H9 (cell line): ENCODE measurements around the gene MSI2. TPM values are rescaled to one million over a fixed set of nuclear protein-coding genes. Genes with fewer than 3 reads are reported as not detected.

Experiments used
- DNase-seq: peaks from one replicate; pipeline ENCODE4 v3.0.0-alpha.2; 2017
- H2AFZ ChIP-seq: one replicate; pipeline ENCODE4 v1.6.1; 2013; ENCODE audit warnings: mild to moderate bottlenecking, low read length, control low read depth, moderate library complexity
- H2AK5ac ChIP-seq: 2 replicates; pipeline ENCODE4 v1.6.1; 2013; ENCODE audit warnings: low read length, control low read depth, mixed read lengths; ENCODE audit not compliant: insufficient read length
- H2BK120ac ChIP-seq: one replicate; pipeline ENCODE4 v1.6.1; 2013; ENCODE audit warnings: low read depth, mild to moderate bottlenecking, low read length, control low read depth, inconsistent platforms; ENCODE audit not compliant: poor library complexity, severe bottlenecking
- H2BK12ac ChIP-seq: 2 replicates; pipeline ENCODE4 v1.6.1; 2013; ENCODE audit warnings: low read length, control low read depth, mixed read lengths, low read depth; ENCODE audit not compliant: insufficient read length
- H2BK15ac ChIP-seq: 2 replicates; pipeline ENCODE4 v1.6.1; 2013; ENCODE audit warnings: low read depth, low read length, control low read depth
- H2BK20ac ChIP-seq: one replicate; pipeline ENCODE4 v1.6.1; 2013; ENCODE audit warnings: low read depth, mild to moderate bottlenecking, low read length, control low read depth, inconsistent platforms; ENCODE audit not compliant: poor library complexity, severe bottlenecking
- H2BK5ac ChIP-seq: 2 replicates; pipeline ENCODE4 v1.6.1; 2013; ENCODE audit warnings: low read length, control low read depth, mixed read lengths; ENCODE audit not compliant: insufficient read length
- H3K14ac ChIP-seq: 2 replicates; pipeline ENCODE4 v1.6.1; 2013; ENCODE audit warnings: low read length, control low read depth; ENCODE audit not compliant: insufficient read depth
- H3K18ac ChIP-seq: 2 replicates; pipeline ENCODE4 v1.6.1; 2013; ENCODE audit warnings: low read depth, mild to moderate bottlenecking, mixed read lengths, low read length, control low read depth; ENCODE audit not compliant: insufficient read length
- H3K23ac ChIP-seq: 2 replicates; pipeline ENCODE4 v1.6.1; 2013; ENCODE audit warnings: low read length, control low read depth, mixed read lengths, low read depth; ENCODE audit not compliant: insufficient read length
- H3K23me2 ChIP-seq: 2 replicates; pipeline ENCODE4 v1.6.1; 2013; ENCODE audit warnings: low read depth, mild to moderate bottlenecking, mixed read lengths, low read length, control low read depth; ENCODE audit not compliant: insufficient read length, poor library complexity, severe bottlenecking
- H3K27ac ChIP-seq: 2 replicates; pipeline ENCODE4 v1.5.1; 2013; ENCODE audit warnings: low read length, control low read depth, mixed read lengths, low read depth; ENCODE audit not compliant: insufficient read length
- H3K27me3 ChIP-seq: 2 replicates; pipeline ENCODE4 v1.6.1; 2013; ENCODE audit warnings: low read length, control low read depth, inconsistent platforms; ENCODE audit not compliant: insufficient read depth
- H3K4ac ChIP-seq: 2 replicates; pipeline ENCODE4 v1.6.1; 2013; ENCODE audit warnings: low read depth, mild to moderate bottlenecking, control low read depth, inconsistent platforms, low read length, moderate library complexity
- H3K4me1 ChIP-seq: 2 replicates; pipeline ENCODE4 v1.6.1; 2013; ENCODE audit warnings: low read length, control low read depth, inconsistent platforms; ENCODE audit not compliant: insufficient read depth
- H3K4me2 ChIP-seq: 2 replicates; pipeline ENCODE4 v1.6.1; 2013; ENCODE audit warnings: low read length, control low read depth, mixed read lengths; ENCODE audit not compliant: insufficient read length, insufficient read depth
- H3K56ac ChIP-seq: 2 replicates; pipeline ENCODE4 v1.6.1; 2013; ENCODE audit warnings: low read depth, mild to moderate bottlenecking, mixed read lengths, low read length, control low read depth; ENCODE audit not compliant: insufficient read length
- H3K79me1 ChIP-seq: 2 replicates; pipeline ENCODE4 v1.6.1; 2013; ENCODE audit warnings: low read depth, mild to moderate bottlenecking, moderate library complexity, low read length, control low read depth, inconsistent platforms; ENCODE audit not compliant: insufficient read depth, poor library complexity, severe bottlenecking
- H3K79me2 ChIP-seq: 2 replicates; pipeline ENCODE4 v1.6.1; 2013; ENCODE audit warnings: low read length, control low read depth, inconsistent platforms; ENCODE audit not compliant: insufficient read depth
- H3K9ac ChIP-seq: 2 replicates; pipeline ENCODE4 v1.6.1; 2013; ENCODE audit warnings: low read length, control low read depth, mixed read lengths; ENCODE audit not compliant: insufficient read length; ENCODE audit errors: extremely low read depth
- H3K9me3 ChIP-seq: one replicate; pipeline ENCODE4 v1.6.1; 2013; ENCODE audit warnings: low read depth, low read length, inconsistent platforms; ENCODE audit not compliant: control insufficient read depth
- H3T11ph ChIP-seq: one replicate; pipeline ENCODE4 v1.6.1; 2013; ENCODE audit warnings: mild to moderate bottlenecking, low read length, control low read depth, inconsistent platforms
- H4K20me1 ChIP-seq: one replicate; pipeline ENCODE4 v1.6.1; 2013; ENCODE audit not compliant: control insufficient read depth, insufficient read length, insufficient read depth
- H4K5ac ChIP-seq: 2 replicates; pipeline ENCODE4 v1.6.1; 2013; ENCODE audit warnings: low read depth, mild to moderate bottlenecking, mixed read lengths, low read length, control low read depth; ENCODE audit not compliant: insufficient read length
- H4K8ac ChIP-seq: replicated peaks from 2 replicates; pipeline ENCODE4 v1.6.1; 2013; ENCODE audit warnings: low read length, control low read depth, mixed read lengths, low read depth; ENCODE audit not compliant: insufficient read length
- H4K91ac ChIP-seq: 2 replicates; pipeline ENCODE4 v1.6.1; 2013; ENCODE audit warnings: low read depth, mild to moderate bottlenecking, moderate library complexity, mixed read lengths, low read length, control low read depth; ENCODE audit not compliant: insufficient read length
- H3K27ac Mint-ChIP-seq, 3 experiments: 2 replicates in 2 of 3; 3 replicates in 1 of 3; pipeline ENCODE4 v1.8.0; 2020 to 2021; ENCODE audit warnings: mixed read lengths in 3 of 3, mild to moderate bottlenecking in 1 of 3, moderate library complexity in 1 of 3
- H3K27me3 Mint-ChIP-seq: 2 replicates; pipeline ENCODE4 v1.8.0; 2021; ENCODE audit warnings: low read depth, mild to moderate bottlenecking, moderate library complexity, mixed read lengths
- H3K36me3 Mint-ChIP-seq, 3 experiments: 2 replicates in 2 of 3; 3 replicates in 1 of 3; pipeline ENCODE4 v1.8.0; 2020 to 2021; ENCODE audit warnings: low read depth in 3 of 3, mixed read lengths in 3 of 3; ENCODE audit not compliant: insufficient read depth in 1 of 3
- H3K4me1 Mint-ChIP-seq, 2 experiments: 2 replicates each; pipeline ENCODE4 v1.8.0; 2020; ENCODE audit warnings: mixed read lengths in 2 of 2
- H3K4me3 Mint-ChIP-seq, 2 experiments: 2 replicates in 1 of 2; 3 replicates in 1 of 2; pipeline ENCODE4 v1.8.0; 2020 to 2021; ENCODE audit warnings: mild to moderate bottlenecking in 2 of 2, mixed read lengths in 2 of 2, moderate library complexity in 1 of 2
- H3K9me3 Mint-ChIP-seq, 2 experiments: 2 replicates in 1 of 2; 3 replicates in 1 of 2; pipeline ENCODE4 v1.8.0; 2020; ENCODE audit warnings: mild to moderate bottlenecking in 2 of 2, mixed read lengths in 2 of 2, moderate library complexity in 1 of 2
- WGBS: extraction: QIAGEN DNeasy Blood & Tissue Kit; methylation state at CpG from one replicate; pipeline ENCODE4 v1.1.7; 2013; ENCODE audit warnings: missing lambda C conversion rate, low lambda C conversion rate, mixed read lengths; ENCODE audit not compliant: insufficient read length; ENCODE audit errors: extremely low coverage; 5-methylcytosine and 5-hydroxymethylcytosine counted together
- total RNA-seq: library from RNA; stranded (reverse); gene quantifications from 2 replicates; pipeline ENCODE4 v1.2.1, GENCODE V29; 2021
- TF ChIP-seq, protein P1 (sequence below): fragments of 200-600 bp; sonication (generic); conservative IDR thresholded peaks from 3 replicates; pipeline ENCODE4 v1.8.0; 2021; ENCODE audit warnings: antibody characterized with exemption, mild to moderate bottlenecking

MSI2 gene
- total RNA-seq, 1 experiment from 2014 or later: 98.5 TPM

DNA sequence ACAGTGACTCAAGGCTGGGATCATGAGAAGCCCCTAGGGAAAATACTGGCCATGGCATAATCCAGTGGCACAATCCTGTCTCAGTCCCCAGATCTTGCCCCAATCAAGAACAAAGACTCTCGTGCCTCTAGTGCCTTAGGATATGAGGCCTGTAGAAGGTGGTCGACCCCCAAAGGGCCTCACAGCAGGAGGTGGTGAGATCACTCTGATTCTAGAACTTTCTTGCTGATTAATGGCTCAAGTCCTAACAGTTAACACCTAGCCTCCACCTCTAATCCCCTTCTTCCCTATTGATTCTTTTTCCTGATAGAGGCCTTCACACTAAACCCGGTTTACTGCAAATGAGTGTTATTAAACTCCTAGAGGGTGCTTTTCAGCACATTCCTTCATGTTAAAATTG is 312.0 kb downstream of the MSI2 start:
- Histone ChIP-seq H2BK12ac (no peak overlapping the region), H2AK5ac (no peak overlapping the region), H2BK15ac (no peak overlapping the region), H2AFZ (no peak overlapping the region), H3K9ac (no peak overlapping the region), H4K91ac (no peak overlapping the region), H3K79me2 (no peaks in the 10 kb centered on the region), H3K4me1 (no peaks in the 10 kb centered on the region; the same call in none of the 2 replicates), H3K56ac (no peak overlapping the region), H3K23ac (no peak overlapping the region), H3K27ac (no peak overlapping the region), H3K4ac (no peak overlapping the region), H4K20me1 (no peaks in the 10 kb centered on the region), H3K18ac (no peak overlapping the region), H3K14ac (no peak overlapping the region), H3K23me2 (no peaks in the 10 kb centered on the region), H2BK5ac (no peak overlapping the region), H3K9me3 (no peaks in the 10 kb centered on the region), H3K4me2 (no peak overlapping the region), H4K8ac (no peak overlapping the region), H3K79me1 (no peaks in the 10 kb centered on the region), H3T11ph (no peak overlapping the region), H4K5ac (no peak overlapping the region), H3K27me3 (no peaks in the 10 kb centered on the region), H2BK120ac (no peak overlapping the region), H2BK20ac (no peak overlapping the region)
- Mint-ChIP-seq H3K27me3 (no peaks in the 10 kb centered on the region; the same call in 1 of the 2 replicates), H3K36me3 (no peaks in the 10 kb centered on the region; a peak in 1 of 7 replicates), H3K9me3 (no peaks in the 10 kb centered on the region), H3K4me3 (no peak overlapping the region), H3K27ac (no peak overlapping the region; a peak in 2 of 7 replicates), H3K4me1 (peaks cover 11 to 14% of the 10 kb centered on the region in 2 experiments)
- WGBS: no CpG with 5 or more reads among the region's 3 CpGs
- TF ChIP-seq, protein P1, sequence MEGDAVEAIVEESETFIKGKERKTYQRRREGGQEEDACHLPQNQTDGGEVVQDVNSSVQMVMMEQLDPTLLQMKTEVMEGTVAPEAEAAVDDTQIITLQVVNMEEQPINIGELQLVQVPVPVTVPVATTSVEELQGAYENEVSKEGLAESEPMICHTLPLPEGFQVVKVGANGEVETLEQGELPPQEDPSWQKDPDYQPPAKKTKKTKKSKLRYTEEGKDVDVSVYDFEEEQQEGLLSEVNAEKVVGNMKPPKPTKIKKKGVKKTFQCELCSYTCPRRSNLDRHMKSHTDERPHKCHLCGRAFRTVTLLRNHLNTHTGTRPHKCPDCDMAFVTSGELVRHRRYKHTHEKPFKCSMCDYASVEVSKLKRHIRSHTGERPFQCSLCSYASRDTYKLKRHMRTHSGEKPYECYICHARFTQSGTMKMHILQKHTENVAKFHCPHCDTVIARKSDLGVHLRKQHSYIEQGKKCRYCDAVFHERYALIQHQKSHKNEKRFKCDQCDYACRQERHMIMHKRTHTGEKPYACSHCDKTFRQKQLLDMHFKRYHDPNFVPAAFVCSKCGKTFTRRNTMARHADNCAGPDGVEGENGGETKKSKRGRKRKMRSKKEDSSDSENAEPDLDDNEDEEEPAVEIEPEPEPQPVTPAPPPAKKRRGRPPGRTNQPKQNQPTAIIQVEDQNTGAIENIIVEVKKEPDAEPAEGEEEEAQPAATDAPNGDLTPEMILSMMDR: no peak
- DNase-seq: no peak
